HPDE6-E6E7 (cell line): ENCODE results near the gene OR2L2.
"Not testable (repeated sequence)": the region's sequence is repeated elsewhere in the genome, so short reads cannot be mapped to it uniquely, and the experiment has no call there.

Source experiments
- DNase-seq: peaks from one replicate; pipeline ENCODE4 v3.0.0; 2011; ENCODE audit warnings: missing footprints; ENCODE audit errors: extremely low spot score

Gene OR2L2, protein sequence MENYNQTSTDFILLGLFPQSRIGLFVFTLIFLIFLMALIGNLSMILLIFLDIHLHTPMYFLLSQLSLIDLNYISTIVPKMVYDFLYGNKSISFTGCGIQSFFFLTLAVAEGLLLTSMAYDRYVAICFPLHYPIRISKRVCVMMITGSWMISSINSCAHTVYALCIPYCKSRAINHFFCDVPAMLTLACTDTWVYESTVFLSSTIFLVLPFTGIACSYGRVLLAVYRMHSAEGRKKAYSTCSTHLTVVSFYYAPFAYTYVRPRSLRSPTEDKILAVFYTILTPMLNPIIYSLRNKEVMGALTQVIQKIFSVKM

GRCh38 chr1:248029770-248030169, at the start of gene OR2L2:
Gene OR2L2 (plus strand): TSS chr1:248030070. CDS start chr1:248038268, 8,198 bp downstream.
- DNase-seq: no peak

- no peak for DNase-seq
Measured at GRCh38 chr1:247992986-247993385, 36.9 kb upstream of the OR2L2 start.

DNA sequence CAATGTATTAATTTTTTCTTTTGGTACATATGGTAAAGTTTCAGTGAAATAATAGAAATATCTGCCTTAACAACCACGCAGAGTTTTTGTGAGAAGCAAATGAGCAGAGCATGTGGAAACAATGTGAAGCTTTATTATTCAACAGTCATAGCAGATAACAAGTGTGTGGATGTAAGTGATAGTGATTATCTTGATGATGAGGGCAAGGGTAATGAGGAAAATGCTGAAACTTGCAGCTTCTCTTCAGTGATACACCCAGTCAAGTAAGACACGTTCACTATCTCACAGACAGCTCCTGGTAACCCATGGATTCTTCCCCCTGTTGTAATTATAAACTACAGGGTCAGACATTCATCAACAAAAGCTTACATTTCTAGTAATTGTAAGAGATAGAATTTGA, 31.1 kb upstream of the OR2L2 start:
- no peak for DNase-seq

DNA sequence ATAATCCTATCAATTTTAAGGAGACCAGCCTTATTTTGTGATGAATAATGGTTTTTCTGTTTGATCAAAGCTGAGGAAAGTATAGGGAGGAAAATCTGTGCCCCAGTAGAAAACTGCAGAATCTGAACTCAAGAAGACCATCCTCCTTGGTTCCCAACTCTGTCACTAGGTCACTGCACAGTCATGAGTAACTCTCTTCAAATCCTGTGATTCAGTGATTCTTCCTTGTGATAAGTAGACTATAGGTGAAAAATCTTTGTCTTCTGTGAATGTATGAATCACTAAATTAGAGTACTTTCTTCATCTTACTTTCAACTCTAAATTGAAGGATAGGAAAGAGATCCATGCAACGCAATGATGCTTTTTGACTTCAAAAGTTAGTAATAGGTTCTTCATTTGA, 29.7 kb upstream of the OR2L2 start:
- DNase-seq: no peak

DNA sequence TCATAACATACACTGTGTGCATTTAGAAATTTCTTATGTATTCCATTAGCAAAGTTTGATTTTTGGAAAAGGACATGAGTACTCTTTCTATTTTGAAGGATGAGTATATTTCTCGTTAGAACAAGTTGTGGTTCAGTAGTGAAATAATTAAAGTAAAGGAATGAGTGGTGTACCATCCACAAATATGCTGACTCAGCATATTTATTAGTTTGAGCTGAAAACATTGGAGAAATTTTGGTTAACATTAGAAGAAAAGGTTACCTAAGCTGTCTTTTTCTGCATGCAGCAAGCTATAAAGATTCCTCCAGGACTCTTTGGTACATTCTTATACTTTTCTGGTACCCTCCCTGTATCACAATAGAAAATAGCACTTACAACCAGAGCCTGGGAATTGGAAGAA, 22.1 kb upstream of the OR2L2 start:
- no peak for DNase-seq

DNA sequence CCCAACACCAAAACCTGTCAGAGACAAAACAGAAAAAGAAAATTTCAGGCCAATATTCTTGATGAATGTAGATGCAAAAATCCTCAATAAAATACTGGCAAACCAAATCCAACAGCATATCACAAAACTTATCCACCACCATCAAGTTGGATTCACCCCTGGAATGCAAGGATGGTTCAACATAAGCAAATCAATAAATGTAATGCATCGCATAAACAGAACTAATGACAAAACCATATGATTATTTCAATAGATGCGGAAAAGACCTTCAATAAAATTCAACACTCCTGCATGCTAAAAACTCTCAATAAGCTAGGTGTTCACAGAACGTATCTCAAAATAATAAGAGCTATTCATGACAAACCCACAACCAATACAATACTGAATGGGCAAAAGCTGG, 20.2 kb upstream of the OR2L2 start:
- DNase-seq: no peak

DNA sequence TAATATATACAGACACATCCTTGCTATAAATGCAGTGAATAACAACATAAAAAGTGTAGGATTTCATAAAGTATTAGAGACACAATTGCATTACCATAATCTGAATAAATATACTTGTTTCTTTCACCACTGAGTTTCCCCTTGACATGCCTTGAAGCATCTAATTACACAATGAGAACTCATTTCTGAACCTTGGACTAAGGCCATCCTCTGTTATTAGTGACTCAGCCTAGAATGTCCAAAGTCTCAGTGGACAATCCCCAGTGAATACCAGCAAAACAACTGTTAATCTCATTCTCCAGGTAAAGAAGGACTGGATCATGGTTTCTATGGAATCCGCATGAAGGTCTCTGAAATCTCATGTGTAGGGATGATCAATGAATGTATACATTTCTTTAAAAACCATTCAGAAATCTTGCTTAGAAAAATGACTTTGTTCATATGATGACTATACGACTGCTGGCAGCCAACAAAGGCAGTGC, 16.6 kb upstream of the OR2L2 start, which contains the start of gene OR2L5:
Gene OR2L5, plus strand, starts transcription at position 432 of the 482 bp plus-strand sequence. CDS start 8,288 bp downstream, outside the sequence.
- DNase-seq: no peak

DNA sequence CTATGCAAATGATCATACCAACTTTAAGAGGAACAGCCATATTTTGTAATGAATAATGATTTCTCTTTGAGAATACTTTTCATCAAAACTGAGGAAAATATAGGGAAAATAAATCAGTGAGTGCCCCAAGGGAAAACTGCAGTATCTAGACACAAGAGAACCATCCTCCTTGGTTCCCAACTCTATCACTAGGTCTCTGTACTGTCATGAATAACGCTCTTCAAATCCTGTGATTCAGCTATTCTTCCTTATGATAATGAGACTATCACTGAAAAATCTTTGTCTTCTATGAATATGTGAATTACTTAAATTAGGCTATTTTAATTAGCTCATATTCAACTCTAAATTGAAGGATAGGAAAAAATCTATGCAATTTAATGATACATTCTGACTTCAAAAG, 14.1 kb upstream of the OR2L2 start:
- DNase-seq: no peak

- no peak for DNase-seq
Measured at GRCh38 chr1:248045209-248045608, 15.3 kb downstream of the OR2L2 start.

DNA sequence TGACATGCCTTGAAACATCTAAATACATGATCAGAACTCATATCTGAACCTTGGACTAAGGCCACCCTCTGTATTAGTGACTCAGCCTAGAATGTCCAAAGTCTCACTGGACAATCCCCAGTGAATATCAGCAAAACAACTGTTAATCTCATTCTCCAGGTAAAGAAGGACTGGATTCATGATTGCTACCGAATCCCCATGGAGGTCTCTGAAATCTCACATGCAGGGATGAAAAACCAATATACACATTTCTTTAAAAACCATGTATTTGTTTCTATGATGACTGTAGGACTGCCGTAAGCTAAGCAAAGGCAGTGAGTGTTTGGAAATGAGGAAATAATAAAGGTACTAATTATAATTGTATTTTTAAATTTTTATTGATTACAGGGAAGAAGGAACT, 16.7 kb downstream of the OR2L2 start, which contains the start of gene OR2L3:
Gene OR2L3, plus strand, starts transcription at position 301 of the 400 bp plus-strand sequence. CDS start 13,846 bp downstream, outside the sequence.
- no peak for DNase-seq

DNA sequence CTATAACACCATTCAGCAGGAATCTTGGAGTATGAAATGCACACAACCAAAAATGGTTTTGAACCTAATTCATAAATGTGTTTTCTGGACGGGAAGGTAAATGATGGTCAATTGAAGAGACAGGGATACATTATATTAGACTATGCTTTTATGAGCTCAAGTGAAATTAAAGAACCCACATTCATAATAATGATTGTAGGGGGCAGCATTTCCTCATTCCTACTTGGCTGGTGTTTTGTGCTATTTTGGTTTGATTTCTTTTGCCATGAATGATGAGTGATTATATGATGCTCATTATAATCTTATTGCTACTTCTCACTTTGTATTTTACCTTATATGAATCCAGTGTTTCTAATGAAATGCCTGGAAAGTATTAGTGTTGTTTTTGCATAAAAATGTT, 17.1 kb downstream of the OR2L2 start:
- no peak for DNase-seq

GRCh38 chr1:248054671-248055070, 24.8 kb downstream of the OR2L2 start:
- DNase-seq: no peak

- no peak for DNase-seq
Measured at GRCh38 chr1:248055261-248055660, 25.4 kb downstream of the OR2L2 start.

DNA sequence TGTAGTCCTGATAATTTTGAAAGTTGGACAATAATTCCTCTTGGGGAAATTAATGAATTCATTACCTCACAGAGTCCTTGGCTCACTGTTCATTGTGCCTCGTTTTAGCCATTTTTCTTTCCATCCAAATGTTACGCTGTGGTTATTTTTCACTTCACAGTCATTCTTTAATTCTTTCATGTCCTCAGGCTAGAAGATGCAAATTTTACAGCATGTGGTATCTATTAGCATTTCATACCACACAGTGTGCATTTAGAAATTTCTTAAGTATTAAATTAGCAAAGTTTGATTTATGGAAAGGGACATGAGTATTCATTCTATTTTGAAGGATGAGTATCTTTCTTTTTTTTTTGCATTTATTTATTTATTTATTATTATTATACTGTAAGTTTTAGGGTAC, 35.2 kb downstream of the OR2L2 start:
- DNase-seq: no peak

DNA sequence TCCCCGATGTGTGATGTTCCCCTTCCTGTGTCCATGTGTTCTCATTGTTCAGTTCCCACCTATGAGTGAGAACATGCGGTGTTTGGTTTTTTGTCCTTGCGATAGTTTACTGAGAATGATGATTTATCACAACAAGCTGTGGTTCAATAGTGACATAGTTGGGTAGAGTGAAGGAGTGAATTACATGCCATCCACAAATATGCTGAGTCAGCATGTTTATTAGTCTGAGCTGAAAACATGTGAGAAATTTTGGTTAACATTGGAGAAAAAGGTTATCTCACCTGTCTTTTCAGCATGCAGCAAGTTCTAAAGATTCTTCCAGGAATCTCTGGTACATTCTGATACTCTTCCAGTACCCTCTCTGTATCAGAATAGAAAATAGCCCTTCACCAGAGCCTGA, 35.7 kb downstream of the OR2L2 start:
- DNase-seq: no peak

- not testable (repeated sequence) for DNase-seq
Measured at GRCh38 chr1:248083864-248084263, 54.0 kb downstream of the OR2L2 start.
